Activated naive CD8-positive, alpha-beta T cell (primary cell): Measurements from ENCODE around the gene ENO2.

Experiments
- H3K27ac Mint-ChIP-seq: one replicate; pipeline ENCODE4 v1.8.0; 2021; ENCODE audit warnings: mixed read lengths
- H3K27me3 Mint-ChIP-seq: one replicate; pipeline ENCODE4 v1.8.0; 2021; ENCODE audit warnings: mixed read lengths
- H3K36me3 Mint-ChIP-seq: one replicate; pipeline ENCODE4 v1.8.0; 2021; ENCODE audit warnings: mixed read lengths
- H3K4me1 Mint-ChIP-seq: one replicate; pipeline ENCODE4 v1.8.0; 2021; ENCODE audit warnings: low read depth, mixed read lengths
- H3K4me3 Mint-ChIP-seq: one replicate; pipeline ENCODE4 v1.8.0; 2021; ENCODE audit warnings: mild to moderate bottlenecking, mixed read lengths
- H3K9me3 Mint-ChIP-seq: one replicate; pipeline ENCODE4 v1.8.0; 2021; ENCODE audit warnings: low read depth, mixed read lengths

Gene ENO2

DNA sequence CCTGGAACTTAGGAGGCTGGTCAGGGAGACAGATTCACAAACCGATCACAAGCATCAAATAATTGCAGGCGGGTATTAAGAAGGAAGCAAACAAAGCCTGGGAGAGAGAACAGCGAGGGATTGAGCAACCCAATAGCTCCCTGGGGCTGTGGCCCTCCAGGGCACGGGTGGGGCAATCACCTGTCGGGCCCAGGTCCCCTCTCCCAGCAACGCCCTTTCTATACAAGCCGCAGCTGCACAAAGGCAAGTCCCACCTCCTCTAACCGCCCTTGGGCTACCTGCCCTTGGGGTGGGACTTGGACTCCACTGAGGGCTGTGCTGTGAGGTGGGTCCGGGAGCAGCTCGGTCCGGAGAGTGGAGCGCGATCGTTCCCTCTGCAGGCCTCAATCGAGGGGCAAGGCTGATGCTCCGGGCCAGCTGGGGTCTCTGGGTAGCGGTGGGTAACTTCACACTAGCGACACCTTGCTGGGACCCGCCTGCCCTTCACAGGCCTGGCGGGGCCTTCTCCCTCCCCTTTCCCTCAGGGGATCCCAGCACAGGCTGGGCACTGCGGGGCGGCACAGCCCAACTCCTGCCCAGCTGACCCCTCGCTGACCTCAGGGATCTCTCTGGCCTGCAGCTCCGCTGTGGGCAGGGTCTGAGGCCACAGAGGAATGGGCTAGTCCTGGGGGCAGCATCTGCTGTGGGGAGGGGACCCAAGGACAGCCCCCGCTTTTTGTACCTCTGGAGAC is 48.1 kb downstream of the ENO2 start:
- H3K27ac Mint-ChIP-seq: peak overlapping the region; percentile 99
- peak overlapping the region; percentile 87 for H3K4me3 Mint-ChIP-seq
- H3K36me3 Mint-ChIP-seq: peaks cover 20% of the 10 kb centered on the region
- H3K27me3 Mint-ChIP-seq: no peaks in the 10 kb centered on the region
- H3K4me1 Mint-ChIP-seq: peaks cover 79% of the 10 kb centered on the region
- no peaks in the 10 kb centered on the region for H3K9me3 Mint-ChIP-seq

DNA sequence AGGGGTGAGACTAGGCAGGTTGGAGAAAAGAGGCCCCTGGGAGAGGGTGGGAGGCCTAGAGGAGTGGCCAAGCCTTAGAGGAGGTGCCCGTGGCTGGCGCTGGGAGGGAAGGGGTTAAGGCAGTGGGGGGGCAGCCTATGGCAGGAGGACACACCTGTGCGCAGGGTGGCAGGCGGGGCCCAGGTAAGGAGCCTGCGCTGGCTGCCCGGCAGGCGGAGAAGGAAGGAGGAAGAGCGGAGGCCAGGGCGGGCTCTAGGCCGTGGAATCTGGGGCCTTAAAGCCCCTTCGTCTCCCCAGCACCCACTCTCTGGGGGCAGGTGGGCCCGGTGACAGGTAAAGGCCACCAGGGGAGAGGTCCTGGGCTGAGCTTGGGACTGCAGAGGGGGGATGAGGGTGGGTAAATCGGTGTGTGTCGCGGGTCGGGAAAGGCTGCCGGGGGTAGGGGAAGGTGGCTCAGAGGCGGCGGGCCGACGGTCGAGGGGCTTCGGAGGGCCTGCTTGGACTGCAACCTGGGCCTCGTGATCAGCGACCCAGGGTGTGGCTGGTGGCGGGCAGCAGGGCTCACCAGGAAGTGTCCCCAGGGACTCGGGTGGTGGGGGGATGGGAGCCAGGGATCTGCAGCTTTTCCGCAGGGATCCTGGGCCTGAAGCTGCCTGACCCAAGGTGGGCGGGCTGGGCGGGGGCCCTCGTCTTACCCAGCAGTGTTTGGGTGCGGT is 48.8 kb downstream of the ENO2 start:
- Mint-ChIP-seq H3K27me3 (no peaks in the 10 kb centered on the region), H3K9me3 (no peaks in the 10 kb centered on the region), H3K27ac (peak overlapping the region; percentile 99), H3K4me1 (peaks cover 73% of the 10 kb centered on the region), H3K36me3 (peaks cover 20% of the 10 kb centered on the region), H3K4me3 (no peak overlapping the region)

DNA sequence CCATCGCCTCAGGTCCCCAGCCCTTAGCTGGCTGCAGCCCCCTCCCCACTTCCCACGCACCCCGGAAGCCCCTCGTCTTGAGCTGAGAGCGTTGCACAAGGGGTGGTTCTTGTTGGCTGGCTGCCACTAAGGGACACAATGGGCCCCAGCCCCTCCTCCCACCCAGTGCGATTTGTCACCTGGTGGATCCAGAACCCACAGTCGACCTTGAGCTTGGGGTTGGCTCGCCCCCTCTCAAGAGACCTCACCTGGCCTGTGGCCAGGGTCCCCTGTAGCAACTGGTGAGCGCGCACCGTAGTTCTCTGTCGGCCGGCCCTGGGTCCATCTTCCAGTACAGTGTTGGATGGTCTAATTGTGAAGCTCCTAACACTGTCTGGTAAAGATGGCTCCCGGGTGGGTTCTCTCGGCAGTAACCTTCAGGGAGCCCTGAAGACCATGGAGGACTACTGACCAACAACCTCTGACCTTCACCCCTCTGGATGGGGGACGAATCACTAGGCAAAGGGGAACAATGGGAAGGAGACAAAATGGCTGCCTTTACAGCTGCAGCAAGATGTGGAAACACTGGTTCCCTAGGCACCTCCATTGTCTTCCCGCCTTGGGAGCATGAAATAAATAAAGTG is 49.5 kb downstream of the ENO2 start:
- H3K4me3 Mint-ChIP-seq: peak overlapping the region; percentile 38
- no peaks in the 10 kb centered on the region for H3K9me3 Mint-ChIP-seq
- no peaks in the 10 kb centered on the region for H3K27me3 Mint-ChIP-seq
- H3K27ac Mint-ChIP-seq: peak overlapping the region; percentile 97
- peaks cover 73% of the 10 kb centered on the region for H3K4me1 Mint-ChIP-seq
- H3K36me3 Mint-ChIP-seq: peaks cover 17% of the 10 kb centered on the region

DNA sequence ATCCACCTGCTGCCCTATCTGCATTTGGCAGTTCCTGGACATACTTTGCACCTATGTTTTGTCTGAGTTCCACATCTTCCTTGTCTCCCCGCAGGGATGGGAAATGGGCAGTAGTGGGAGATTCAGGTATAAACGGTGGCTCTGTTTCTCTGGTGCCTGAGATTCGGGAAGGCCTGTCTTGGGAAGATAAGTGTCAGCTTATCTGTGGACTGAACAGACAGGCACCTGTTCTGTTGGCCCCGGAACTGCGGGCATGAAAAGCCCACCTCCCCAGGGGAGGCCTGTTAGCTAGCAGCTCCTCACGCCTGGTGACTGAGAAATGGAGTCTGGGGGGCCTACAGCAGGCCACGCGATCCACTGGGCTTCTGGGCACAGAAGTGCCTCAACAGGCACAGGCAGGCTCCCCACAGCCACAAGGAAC is 50.2 kb downstream of the ENO2 start:
- Mint-ChIP-seq H3K4me1 (peaks cover 71% of the 10 kb centered on the region), H3K27me3 (no peaks in the 10 kb centered on the region), H3K4me3 (peak overlapping the region; percentile 59), H3K27ac (peak overlapping the region; percentile 97), H3K9me3 (no peaks in the 10 kb centered on the region), H3K36me3 (peaks cover 19% of the 10 kb centered on the region)

DNA sequence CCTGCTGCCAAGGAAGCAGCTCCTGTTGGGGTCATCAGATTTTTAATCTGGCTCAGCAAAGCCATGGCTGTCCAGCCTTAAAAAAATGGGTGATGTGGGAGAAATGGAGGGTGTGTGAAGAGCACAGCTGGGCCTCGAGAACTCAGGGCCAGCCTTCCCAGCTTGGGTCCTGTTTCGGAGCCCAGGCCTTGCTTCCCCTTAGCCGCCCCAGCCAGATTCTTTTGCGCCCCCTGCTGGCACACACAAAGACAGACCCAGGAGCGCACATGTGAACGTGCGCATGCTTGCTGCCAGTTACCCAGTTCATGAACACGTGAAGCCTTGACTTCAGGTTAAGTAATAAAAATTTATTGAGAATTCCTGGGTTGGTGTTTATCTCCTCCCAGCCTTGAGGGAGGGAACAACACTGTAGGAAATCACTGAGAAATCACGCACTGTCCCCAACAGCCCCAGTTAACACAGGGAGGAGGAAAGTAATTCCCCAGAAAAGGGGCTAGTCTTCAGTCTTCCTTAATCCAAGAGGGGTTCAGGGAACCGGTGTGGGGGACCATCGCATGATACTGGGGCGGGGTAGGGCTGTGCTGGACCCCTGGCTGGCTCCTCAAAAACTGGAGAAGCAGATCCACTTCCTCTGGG is 50.8 kb downstream of the ENO2 start:
- peaks cover 65% of the 10 kb centered on the region for H3K4me1 Mint-ChIP-seq
- H3K9me3 Mint-ChIP-seq: no peaks in the 10 kb centered on the region
- H3K27ac Mint-ChIP-seq: peak overlapping the region; percentile 97
- no peaks in the 10 kb centered on the region for H3K27me3 Mint-ChIP-seq
- peaks cover 20% of the 10 kb centered on the region for H3K36me3 Mint-ChIP-seq
- H3K4me3 Mint-ChIP-seq: peak overlapping the region; percentile 59

DNA sequence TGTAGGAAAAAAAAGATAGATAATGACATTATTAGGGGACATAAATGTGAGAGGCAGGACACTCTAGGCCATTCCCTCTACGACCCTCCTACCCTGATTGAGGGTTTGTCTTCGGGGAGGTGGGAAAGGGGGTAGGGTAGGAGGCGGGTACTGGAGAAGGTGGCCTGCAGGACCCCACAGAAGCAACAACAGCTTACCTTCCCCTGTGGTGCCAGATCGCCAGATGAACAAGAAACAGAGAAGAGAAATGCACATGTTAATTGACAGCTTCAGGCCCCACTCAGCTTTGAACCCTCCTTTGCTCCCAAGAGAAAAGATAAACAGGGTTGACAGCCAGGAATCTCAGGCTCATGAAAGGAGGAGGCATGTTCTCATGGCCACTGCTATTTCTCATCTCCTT is 51.3 kb downstream of the ENO2 start:
- peak overlapping the region; percentile 59 for H3K4me3 Mint-ChIP-seq
- H3K27ac Mint-ChIP-seq: peak overlapping the region; percentile 97
- H3K4me1 Mint-ChIP-seq: peaks cover 60% of the 10 kb centered on the region
- no peaks in the 10 kb centered on the region for H3K9me3 Mint-ChIP-seq
- peaks cover 18% of the 10 kb centered on the region for H3K36me3 Mint-ChIP-seq
- H3K27me3 Mint-ChIP-seq: no peaks in the 10 kb centered on the region

DNA sequence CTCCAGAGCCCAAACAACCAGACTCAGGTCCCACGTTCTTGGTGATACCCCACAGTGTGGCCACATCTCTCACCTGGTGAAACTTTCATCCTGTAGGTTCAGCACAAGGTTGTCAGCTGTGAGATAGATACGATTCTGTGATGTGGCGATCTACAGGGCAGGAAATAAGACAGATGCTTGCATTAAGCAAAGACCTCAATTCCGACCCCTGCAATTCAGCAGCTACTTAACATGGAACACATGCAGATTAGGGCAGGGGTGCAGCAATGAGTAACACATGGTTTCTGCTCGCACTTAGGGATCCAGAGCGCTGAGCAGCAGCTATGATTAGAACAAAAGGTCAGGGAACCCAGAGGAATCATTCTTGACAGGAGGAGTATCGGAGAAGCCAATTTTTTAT is 52.0 kb downstream of the ENO2 start:
- Mint-ChIP-seq H3K4me3 (peak overlapping the region; percentile 61), H3K27ac (peak overlapping the region; percentile 97), H3K4me1 (peaks cover 56% of the 10 kb centered on the region), H3K9me3 (no peaks in the 10 kb centered on the region), H3K27me3 (no peaks in the 10 kb centered on the region), H3K36me3 (peaks cover 18% of the 10 kb centered on the region)

DNA sequence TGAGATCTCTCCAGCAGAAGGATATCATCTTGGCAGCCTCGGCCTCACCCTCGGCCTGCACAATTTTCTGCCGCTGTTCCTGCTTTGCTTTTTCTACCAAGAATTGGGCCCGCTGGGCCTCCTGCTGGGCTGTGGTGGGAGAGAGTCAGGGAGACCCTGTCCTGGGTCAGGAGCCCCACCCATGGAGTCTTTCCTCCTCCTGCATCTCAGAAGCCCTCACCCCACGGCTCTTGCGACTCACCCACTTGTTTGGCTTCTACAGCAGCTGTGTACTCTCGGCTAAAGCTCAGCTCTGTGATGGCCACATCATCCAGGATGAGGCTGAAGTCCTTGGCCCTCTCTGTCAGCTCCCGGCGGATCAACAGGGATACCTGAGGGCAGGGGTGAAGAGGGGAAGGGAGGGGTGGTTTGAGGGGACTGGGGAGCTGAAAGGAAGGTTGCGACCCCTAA is 53.3 kb downstream of the ENO2 start:
- peak overlapping the region; percentile 22 for H3K27ac Mint-ChIP-seq
- H3K4me3 Mint-ChIP-seq: peak overlapping the region; percentile 20
- peaks cover 23% of the 10 kb centered on the region for H3K36me3 Mint-ChIP-seq
- H3K4me1 Mint-ChIP-seq: peaks cover 55% of the 10 kb centered on the region
- H3K27me3 Mint-ChIP-seq: no peaks in the 10 kb centered on the region
- no peaks in the 10 kb centered on the region for H3K9me3 Mint-ChIP-seq

DNA sequence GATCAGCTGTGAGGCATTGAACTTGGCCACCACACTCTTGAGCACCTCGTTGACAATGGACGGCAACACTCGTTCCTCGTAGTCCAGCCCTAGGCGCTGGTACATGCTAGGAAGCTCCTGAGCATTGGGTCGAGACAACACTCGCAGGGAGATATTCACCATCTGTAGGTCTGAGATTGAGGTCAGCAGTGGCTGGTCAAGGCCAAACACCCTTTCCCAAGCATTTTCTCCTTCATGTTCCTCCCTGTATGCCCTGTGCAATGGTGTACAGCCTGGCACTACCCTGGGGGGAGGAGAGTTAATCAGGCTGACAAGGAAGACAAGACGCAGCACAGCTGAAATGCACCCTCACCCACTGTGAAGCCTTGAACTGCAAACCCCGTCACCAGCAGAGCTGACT is 54.0 kb downstream of the ENO2 start:
- H3K4me3 Mint-ChIP-seq: peak overlapping the region; percentile 100
- H3K27me3 Mint-ChIP-seq: no peaks in the 10 kb centered on the region
- H3K4me1 Mint-ChIP-seq: peaks cover 59% of the 10 kb centered on the region
- peak overlapping the region; percentile 100 for H3K27ac Mint-ChIP-seq
- peaks cover 23% of the 10 kb centered on the region for H3K36me3 Mint-ChIP-seq
- H3K9me3 Mint-ChIP-seq: no peaks in the 10 kb centered on the region

DNA sequence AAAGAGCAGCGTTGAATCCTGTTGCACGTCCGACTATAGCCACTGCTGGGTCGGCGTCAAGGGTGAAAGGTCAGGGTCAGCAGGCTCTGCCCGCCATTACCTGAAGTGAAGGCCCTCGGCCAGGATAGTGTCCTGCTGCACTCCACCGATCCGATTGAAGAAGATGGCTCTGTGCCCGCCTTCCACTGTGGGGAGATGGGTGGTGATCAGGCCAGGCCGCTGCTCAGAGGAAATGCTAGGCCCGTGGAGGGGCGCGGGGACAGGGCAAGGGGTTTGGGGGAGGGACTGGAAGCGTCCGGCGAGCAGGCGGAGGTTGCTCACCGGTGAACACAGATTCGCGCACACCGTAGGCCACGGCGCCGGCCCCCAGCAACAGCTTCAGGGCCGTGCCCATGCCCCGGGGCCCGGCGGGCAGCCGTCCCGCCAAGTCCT is 55.7 kb downstream of the ENO2 start:
- no peaks in the 10 kb centered on the region for H3K27me3 Mint-ChIP-seq
- peak overlapping the region; percentile 100 for H3K4me3 Mint-ChIP-seq
- H3K9me3 Mint-ChIP-seq: no peaks in the 10 kb centered on the region
- H3K4me1 Mint-ChIP-seq: peaks cover 52% of the 10 kb centered on the region
- peaks cover 23% of the 10 kb centered on the region for H3K36me3 Mint-ChIP-seq
- H3K27ac Mint-ChIP-seq: peak overlapping the region; percentile 100
